ENCODE measurements around the gene RNU5D-1. TPM values are rescaled to one million over a fixed set of nuclear protein-coding genes. Genes with fewer than 3 reads are reported as not detected.

Gene RNU5D-1
- total RNA-seq = not detected
- polyA plus RNA-seq (2013, experiment 1 of 2) = 3,859 TPM
- polyA plus RNA-seq (2013, experiment 2 of 2) = 7,427 TPM
- long read RNA-seq, experiment 1 = 0 reads
- long read RNA-seq, experiment 2 = 0 reads
- long read RNA-seq, experiment 3 = 0 reads
- long read RNA-seq, experiment 4, partial matches to known transcripts = 0 of 1 reads
- long read RNA-seq, experiment 4, other reads (novel, unspliced or antisense) = 0 of 1 reads

- no peaks in the 10 kb centered on the region for H3K27me3 ChIP-seq (ENCODE audit: control insufficient read depth, insufficient read depth, low read length, poor library complexity, severe bottlenecking)
- H3K27ac ChIP-seq (ENCODE audit: low read depth, low read length) = peak within 1 kb of the TSS; percentile 100
- TF ChIP-seq CTCF (conservative IDR thresholded peaks at IDR 0.05) = peak; percentile 91
- no peaks in the 10 kb centered on the region for H3K36me3 ChIP-seq (ENCODE audit: control insufficient read depth, insufficient read depth, low read length)
- peaks cover 9% of the 10 kb centered on the region for H3K4me1 Mint-ChIP-seq
- no peaks in the 10 kb centered on the region for H3K4me1 ChIP-seq (ENCODE audit: control insufficient read depth, insufficient read depth, low read length)
- H3K36me3 Mint-ChIP-seq (ENCODE audit: low read depth) = no peaks in the 10 kb centered on the region
- peaks cover 2% of the 10 kb centered on the region for H3K9me3 Mint-ChIP-seq
- no peaks in the 10 kb centered on the region for H3K27me3 Mint-ChIP-seq (ENCODE audit: insufficient read depth)
- peak within 1 kb of the TSS; percentile 28 for H3K4me3 Mint-ChIP-seq
- H3K4me3 ChIP-seq (ENCODE audit: low read length) = peak within 1 kb of the TSS; percentile 73
- H3K9ac ChIP-seq (ENCODE audit: extremely low read depth, low read length, poor library complexity, severe bottlenecking) = peak within 1 kb of the TSS; percentile 96
- no peaks in the 10 kb centered on the region for H3K9me3 ChIP-seq (ENCODE audit: control insufficient read depth, low read length)
- WGBS, 2 experiments (ENCODE audit: insufficient coverage in 1 of 2, insufficient read length in 1 of 2) = 12 to 21% methylated on average over 10 to 19 of the region's 19 CpGs
- DNase-seq = peak; percentile 96
- peak within 1 kb of the TSS; percentile 100 for H3K27ac Mint-ChIP-seq
Observed at GRCh38 chr1:44730741-44731512, at the start of gene RNU5D-1. RNU5D-1 (minus strand) TSS chr1:44731170.

- H3K27me3 ChIP-seq (ENCODE audit: control insufficient read depth, insufficient read depth, low read length, poor library complexity, severe bottlenecking) = peaks cover 11% of the 10 kb centered on the region
- H3K36me3 ChIP-seq (ENCODE audit: control insufficient read depth, insufficient read depth, low read length) = peaks cover 38% of the 10 kb centered on the region
- Mint-ChIP-seq H3K4me1 (peaks cover 16% of the 10 kb centered on the region), H3K27me3 (ENCODE audit: insufficient read depth) (peaks cover 6% of the 10 kb centered on the region), H3K36me3 (ENCODE audit: low read depth) (peaks cover 57% of the 10 kb centered on the region), H3K9me3 (no peaks in the 10 kb centered on the region), H3K4me3 (no peak overlapping the region), H3K27ac (no peak overlapping the region)
- no peak for DNase-seq
- no peak overlapping the region for H3K27ac ChIP-seq (ENCODE audit: low read depth, low read length)
- no peaks in the 10 kb centered on the region for H3K4me1 ChIP-seq (ENCODE audit: control insufficient read depth, insufficient read depth, low read length)
- no peaks in the 10 kb centered on the region for H3K9me3 ChIP-seq (ENCODE audit: control insufficient read depth, low read length)
- no peak overlapping the region for H3K9ac ChIP-seq (ENCODE audit: extremely low read depth, low read length, poor library complexity, severe bottlenecking)
- TF ChIP-seq CTCF (conservative IDR thresholded peaks at IDR 0.05) = peak; percentile 19
- H3K4me3 ChIP-seq (ENCODE audit: low read length) = no peak overlapping the region
- WGBS, 2 experiments (ENCODE audit: insufficient coverage in 1 of 2, insufficient read length in 1 of 2) = 96 to 97% methylated on average over 10 to 14 of the region's 14 CpGs
Observed at GRCh38 chr1:44780583-44781121, 49.7 kb upstream of the RNU5D-1 start.

GRCh38 chr1:44778705-44779576, 48.0 kb upstream of the RNU5D-1 start:
- Histone ChIP-seq H3K9me3 (ENCODE audit: control insufficient read depth, low read length) (no peaks in the 10 kb centered on the region), H3K4me1 (ENCODE audit: control insufficient read depth, insufficient read depth, low read length) (no peaks in the 10 kb centered on the region), H3K9ac (ENCODE audit: extremely low read depth, low read length, poor library complexity, severe bottlenecking) (no peak overlapping the region), H3K27ac (ENCODE audit: low read depth, low read length) (no peak overlapping the region), H3K27me3 (ENCODE audit: control insufficient read depth, insufficient read depth, low read length, poor library complexity, severe bottlenecking) (no peaks in the 10 kb centered on the region), H3K36me3 (ENCODE audit: control insufficient read depth, insufficient read depth, low read length) (peaks cover 38% of the 10 kb centered on the region), H3K4me3 (ENCODE audit: low read length) (peak overlapping the region; percentile 98)
- no peak for TF ChIP-seq CTCF (conservative IDR thresholded peaks at IDR 0.05)
- Mint-ChIP-seq H3K36me3 (ENCODE audit: low read depth) (peaks cover 57% of the 10 kb centered on the region), H3K9me3 (no peaks in the 10 kb centered on the region), H3K4me1 (peaks cover 21% of the 10 kb centered on the region), H3K27ac (peak overlapping the region; percentile 71), H3K4me3 (peak overlapping the region; percentile 87), H3K27me3 (ENCODE audit: insufficient read depth) (no peaks in the 10 kb centered on the region)
- WGBS, 2 experiments (ENCODE audit: insufficient coverage in 1 of 2, insufficient read length in 1 of 2) = 96 to 97% methylated on average over 3 to 6 of the region's 6 CpGs
- DNase-seq = no peak
